Activated naive CD8-positive, alpha-beta T cell (primary cell): ENCODE measurements around the gene COBLL1.

Source experiments
- H3K27ac Mint-ChIP-seq: one replicate; pipeline ENCODE4 v1.8.0; 2021; ENCODE audit warnings: mixed read lengths
- H3K27me3 Mint-ChIP-seq: one replicate; pipeline ENCODE4 v1.8.0; 2021; ENCODE audit warnings: mixed read lengths
- H3K36me3 Mint-ChIP-seq: one replicate; pipeline ENCODE4 v1.8.0; 2021; ENCODE audit warnings: mixed read lengths
- H3K4me1 Mint-ChIP-seq: one replicate; pipeline ENCODE4 v1.8.0; 2021; ENCODE audit warnings: low read depth, mixed read lengths
- H3K4me3 Mint-ChIP-seq: one replicate; pipeline ENCODE4 v1.8.0; 2021; ENCODE audit warnings: mild to moderate bottlenecking, mixed read lengths
- H3K9me3 Mint-ChIP-seq: one replicate; pipeline ENCODE4 v1.8.0; 2021; ENCODE audit warnings: low read depth, mixed read lengths

COBLL1 gene, protein sequence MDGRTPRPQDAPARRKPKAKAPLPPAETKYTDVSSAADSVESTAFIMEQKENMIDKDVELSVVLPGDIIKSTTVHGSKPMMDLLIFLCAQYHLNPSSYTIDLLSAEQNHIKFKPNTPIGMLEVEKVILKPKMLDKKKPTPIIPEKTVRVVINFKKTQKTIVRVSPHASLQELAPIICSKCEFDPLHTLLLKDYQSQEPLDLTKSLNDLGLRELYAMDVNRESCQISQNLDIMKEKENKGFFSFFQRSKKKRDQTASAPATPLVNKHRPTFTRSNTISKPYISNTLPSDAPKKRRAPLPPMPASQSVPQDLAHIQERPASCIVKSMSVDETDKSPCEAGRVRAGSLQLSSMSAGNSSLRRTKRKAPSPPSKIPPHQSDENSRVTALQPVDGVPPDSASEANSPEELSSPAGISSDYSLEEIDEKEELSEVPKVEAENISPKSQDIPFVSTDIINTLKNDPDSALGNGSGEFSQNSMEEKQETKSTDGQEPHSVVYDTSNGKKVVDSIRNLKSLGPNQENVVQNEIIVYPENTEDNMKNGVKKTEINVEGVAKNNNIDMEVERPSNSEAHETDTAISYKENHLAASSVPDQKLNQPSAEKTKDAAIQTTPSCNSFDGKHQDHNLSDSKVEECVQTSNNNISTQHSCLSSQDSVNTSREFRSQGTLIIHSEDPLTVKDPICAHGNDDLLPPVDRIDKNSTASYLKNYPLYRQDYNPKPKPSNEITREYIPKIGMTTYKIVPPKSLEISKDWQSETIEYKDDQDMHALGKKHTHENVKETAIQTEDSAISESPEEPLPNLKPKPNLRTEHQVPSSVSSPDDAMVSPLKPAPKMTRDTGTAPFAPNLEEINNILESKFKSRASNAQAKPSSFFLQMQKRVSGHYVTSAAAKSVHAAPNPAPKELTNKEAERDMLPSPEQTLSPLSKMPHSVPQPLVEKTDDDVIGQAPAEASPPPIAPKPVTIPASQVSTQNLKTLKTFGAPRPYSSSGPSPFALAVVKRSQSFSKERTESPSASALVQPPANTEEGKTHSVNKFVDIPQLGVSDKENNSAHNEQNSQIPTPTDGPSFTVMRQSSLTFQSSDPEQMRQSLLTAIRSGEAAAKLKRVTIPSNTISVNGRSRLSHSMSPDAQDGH

DNA sequence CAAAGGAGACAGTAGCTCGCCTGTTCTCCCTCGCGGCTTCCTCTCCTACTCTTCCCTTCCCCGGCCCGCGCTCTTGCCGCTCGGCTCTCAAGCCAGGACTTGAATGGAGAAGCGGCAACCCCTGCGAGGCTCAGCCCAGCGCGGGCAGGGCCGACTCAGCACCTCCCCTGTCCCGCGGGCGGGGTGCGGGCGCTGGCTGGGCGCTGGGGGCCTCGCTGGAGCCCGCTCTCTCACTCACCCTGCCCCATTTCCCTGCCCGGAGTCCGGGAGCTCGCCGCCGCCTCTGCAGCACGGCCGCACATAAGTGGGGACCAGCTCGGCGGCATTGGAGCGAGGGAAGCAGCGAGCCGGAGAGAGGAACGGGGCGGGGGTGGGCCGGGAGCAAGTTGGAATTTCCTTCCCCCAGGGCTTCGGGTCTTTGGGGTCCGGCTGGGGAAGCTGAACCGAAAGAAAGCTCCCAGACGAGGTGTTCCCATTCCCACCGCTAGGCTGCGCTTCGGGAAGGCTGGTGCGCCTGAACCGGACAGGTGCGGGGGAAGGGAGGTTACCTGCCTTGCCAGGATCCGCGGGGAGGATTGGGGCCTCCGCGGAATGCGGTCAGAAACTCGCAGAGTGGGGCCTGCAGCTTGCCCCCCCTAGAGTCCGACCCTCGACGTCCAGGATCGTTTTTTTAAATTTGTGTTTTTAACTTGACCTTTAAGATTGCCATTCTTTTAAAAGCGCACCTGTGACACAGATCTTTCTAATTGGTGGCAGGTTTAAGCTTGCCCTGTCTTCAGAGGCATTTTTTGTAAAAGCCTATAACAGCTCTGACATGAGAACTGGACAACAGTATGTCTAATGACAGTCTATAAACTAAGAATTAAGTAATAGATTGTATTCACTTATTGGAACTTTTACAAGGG, at the start of gene COBLL1:
TSS of gene COBLL1 (minus strand) at position 105 of the 905 bp plus-strand sequence. CDS start 627 bp downstream, outside the sequence.
- no peak within 1 kb of the TSS for H3K27ac Mint-ChIP-seq

DNA sequence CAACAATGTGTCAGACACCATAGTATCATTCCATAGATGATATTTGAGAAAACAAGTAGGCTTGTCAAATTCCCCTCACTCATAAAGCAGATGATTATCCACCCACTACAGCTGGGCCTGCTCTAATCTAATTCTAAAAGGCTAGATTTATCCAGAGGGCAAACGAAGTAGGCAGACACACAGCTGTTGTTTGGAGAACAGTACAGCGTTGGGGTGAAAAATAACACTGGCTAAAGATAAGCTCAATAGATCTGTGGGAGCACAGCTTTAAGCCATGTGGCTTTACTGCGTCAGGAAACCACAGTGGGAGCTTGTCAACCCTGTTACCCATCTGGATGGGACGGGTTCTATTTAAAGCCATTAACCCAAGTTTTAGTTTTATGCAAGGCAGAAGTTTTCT, 48.9 kb upstream of the COBLL1 start:
- Mint-ChIP-seq H3K27ac (no peak overlapping the region), H3K27me3 (no peaks in the 10 kb centered on the region), H3K9me3 (no peaks in the 10 kb centered on the region), H3K4me1 (no peaks in the 10 kb centered on the region), H3K36me3 (no peaks in the 10 kb centered on the region), H3K4me3 (no peak overlapping the region)

More for the DNA sequence above, at the start of gene COBLL1:
- Mint-ChIP-seq H3K9me3 (no peaks in the 10 kb centered on the region), H3K4me3 (peak within 1 kb of the TSS; percentile 81), H3K27me3 (peaks cover 35% of the 10 kb centered on the region), H3K36me3 (no peaks in the 10 kb centered on the region), H3K4me1 (peaks cover 12% of the 10 kb centered on the region)

DNA sequence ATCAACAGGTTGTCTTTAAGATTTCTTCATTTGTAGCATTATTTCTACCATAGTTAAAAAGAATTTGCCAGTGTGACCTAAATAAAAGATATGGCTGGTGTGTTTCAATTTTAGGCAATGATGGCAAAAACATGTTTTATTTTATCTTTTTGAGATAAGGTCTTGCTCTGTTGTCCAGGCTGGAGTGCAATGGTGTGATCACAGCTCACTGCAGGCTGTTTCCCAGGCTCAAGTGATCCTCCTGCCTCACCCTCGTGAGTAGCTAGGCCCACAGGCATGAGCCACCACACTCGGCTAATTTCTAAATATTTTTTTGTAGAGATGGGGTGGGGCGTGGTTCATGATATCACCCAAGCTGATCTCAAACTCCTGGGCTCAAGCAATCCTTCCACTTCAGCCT, 47.0 kb upstream of the COBLL1 start:
- Mint-ChIP-seq H3K9me3 (no peaks in the 10 kb centered on the region), H3K27ac (no peak overlapping the region), H3K4me1 (no peaks in the 10 kb centered on the region), H3K27me3 (no peaks in the 10 kb centered on the region), H3K36me3 (no peaks in the 10 kb centered on the region), H3K4me3 (no peak overlapping the region)

DNA sequence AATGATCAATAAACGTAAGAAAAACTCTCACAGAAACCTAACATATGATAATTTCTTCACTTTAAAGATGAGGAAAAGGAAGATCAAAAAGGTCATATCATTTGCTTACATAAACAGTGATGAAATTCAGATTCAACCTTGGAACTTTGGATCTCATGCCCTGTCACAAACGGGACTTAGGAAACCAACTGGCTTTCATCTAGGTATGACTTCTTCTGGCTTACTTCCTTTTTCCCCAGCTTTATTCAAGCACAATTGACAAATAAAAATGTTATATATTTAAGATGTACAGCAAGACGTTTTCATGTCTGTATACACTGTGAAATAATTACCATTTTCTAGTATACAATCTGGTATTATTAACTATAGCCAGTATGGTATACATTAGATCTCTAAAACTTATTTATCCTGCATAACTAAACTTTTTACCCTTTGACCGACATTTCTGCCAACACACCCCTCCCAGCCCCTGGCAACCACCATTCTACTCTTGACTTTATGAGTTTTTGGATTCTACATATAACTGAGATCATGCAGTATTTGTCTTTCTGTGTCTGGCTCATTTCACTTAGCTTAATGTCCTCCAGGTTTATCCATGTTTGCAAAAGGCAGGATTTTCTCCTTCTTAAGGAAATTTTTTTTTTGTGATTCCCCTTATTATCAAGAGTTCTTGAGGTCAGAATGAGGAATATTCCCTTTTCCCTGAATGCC, 46.0 kb upstream of the COBLL1 start:
- Mint-ChIP-seq H3K4me3 (no peak overlapping the region), H3K27ac (no peak overlapping the region), H3K36me3 (no peaks in the 10 kb centered on the region), H3K9me3 (no peaks in the 10 kb centered on the region), H3K4me1 (no peaks in the 10 kb centered on the region), H3K27me3 (no peaks in the 10 kb centered on the region)

DNA sequence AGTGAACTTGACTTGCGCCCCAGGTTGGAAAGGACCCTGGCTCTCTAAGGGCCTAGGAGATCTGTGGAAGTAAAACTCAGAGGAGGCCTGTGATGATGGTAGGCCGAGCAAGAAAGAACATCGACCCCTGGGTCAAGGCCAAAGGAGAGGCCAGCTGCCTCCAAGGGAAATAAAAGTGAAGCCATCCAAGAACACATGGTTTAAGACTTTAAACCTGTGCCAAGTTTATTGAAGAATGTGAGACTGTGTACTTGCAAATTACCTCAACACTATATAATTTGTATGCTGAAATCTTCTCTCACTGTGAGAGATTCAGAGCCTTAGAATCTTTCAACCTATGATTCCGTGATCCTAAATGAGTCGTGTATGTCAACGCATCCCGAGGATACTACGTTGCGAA, 40.7 kb upstream of the COBLL1 start:
- H3K27ac Mint-ChIP-seq = no peak overlapping the region
- no peaks in the 10 kb centered on the region for H3K4me1 Mint-ChIP-seq
- H3K4me3 Mint-ChIP-seq = no peak overlapping the region
- H3K9me3 Mint-ChIP-seq = no peaks in the 10 kb centered on the region
- no peaks in the 10 kb centered on the region for H3K36me3 Mint-ChIP-seq
- no peaks in the 10 kb centered on the region for H3K27me3 Mint-ChIP-seq

DNA sequence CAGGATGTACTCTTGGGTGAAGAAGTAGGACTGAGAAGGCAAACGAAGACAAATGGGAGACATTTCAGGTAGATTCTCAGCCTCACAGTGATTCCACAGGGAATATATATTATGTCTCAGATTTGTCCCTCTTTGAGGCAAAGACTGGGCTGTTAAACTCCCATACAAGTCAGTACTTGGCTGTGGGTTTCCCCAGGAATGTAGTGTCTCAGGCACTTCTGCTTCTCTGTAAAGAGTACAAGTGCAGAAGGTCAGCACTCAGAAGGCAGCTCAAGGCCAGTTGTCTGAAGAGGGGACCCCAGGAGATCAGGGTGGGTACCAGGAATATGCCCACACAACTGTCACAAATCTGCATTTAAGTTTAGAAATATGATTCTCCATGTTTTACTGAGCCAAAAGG, 39.9 kb upstream of the COBLL1 start:
- no peaks in the 10 kb centered on the region for H3K36me3 Mint-ChIP-seq
- no peaks in the 10 kb centered on the region for H3K9me3 Mint-ChIP-seq
- no peak overlapping the region for H3K27ac Mint-ChIP-seq
- no peaks in the 10 kb centered on the region for H3K27me3 Mint-ChIP-seq
- no peaks in the 10 kb centered on the region for H3K4me1 Mint-ChIP-seq
- H3K4me3 Mint-ChIP-seq = no peak overlapping the region

DNA sequence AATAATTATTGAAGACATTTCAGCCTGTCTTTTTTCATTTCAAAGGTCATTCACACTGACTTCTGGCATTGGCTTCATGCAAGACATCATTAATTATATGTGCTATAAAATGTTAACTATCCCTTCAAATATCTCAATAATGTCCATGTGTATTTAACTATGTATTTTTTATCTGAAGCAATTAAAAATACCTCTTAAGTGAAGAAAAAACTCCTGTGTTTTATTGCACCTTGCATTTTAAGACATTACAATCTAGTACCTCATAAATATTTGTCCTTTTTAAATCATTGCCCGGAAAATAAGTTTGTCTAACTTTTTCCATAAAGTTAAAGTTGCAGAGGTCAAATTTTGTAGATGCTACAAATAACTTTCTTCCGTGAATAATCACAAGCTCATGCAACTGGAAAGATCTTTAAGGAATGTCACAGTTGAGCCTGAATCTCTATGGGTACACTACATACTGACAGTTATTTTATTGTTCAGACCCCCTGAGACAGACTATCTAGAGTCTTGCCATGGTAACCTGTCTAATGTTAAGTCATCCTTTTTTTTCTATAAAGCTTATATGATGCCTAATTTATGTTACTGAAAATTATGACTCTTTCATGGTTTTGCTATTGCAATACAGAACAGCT, 38.4 kb upstream of the COBLL1 start:
- H3K27ac Mint-ChIP-seq = no peak overlapping the region
- no peaks in the 10 kb centered on the region for H3K36me3 Mint-ChIP-seq
- H3K27me3 Mint-ChIP-seq = no peaks in the 10 kb centered on the region
- no peaks in the 10 kb centered on the region for H3K9me3 Mint-ChIP-seq
- no peaks in the 10 kb centered on the region for H3K4me1 Mint-ChIP-seq
- H3K4me3 Mint-ChIP-seq = no peak overlapping the region

DNA sequence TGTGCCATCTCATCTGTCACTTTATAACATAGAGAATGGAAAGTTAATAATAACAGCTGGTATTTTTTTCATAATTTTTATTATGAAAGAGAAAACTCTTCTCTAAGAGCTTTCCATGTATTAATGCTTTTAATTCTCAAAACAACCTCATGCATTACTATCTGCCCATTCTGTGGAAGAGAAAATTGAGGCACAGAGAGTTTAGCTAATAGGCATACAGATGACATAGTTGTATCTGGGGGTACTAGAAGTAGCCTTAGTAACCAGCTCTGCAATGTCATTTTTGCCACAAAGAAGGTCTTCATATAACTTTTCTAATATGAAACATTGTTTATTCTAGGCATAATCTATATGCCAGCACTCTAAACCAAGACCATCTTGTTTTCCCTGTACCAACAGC, 36.3 kb upstream of the COBLL1 start:
- Mint-ChIP-seq H3K27ac (no peak overlapping the region), H3K27me3 (no peaks in the 10 kb centered on the region), H3K4me3 (no peak overlapping the region), H3K9me3 (no peaks in the 10 kb centered on the region), H3K36me3 (no peaks in the 10 kb centered on the region), H3K4me1 (no peaks in the 10 kb centered on the region)

DNA sequence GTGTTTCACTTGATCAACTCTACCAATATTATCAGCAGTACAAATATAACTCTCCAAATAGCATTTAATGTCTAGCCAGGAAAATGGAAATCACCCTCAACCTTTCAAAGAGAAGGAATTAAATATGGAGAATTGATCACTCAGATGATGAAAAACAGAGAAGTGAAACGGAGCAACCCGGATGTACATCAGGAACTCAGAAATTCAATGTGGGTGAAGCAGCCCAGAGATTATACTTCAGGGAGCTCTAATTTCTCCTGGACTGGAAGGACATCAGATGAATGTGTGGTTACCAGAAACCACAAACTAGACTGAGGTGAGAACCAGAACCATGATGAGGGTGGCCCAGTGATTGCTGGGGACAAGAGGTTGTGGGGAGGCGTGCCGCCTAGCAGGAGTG, 35.5 kb upstream of the COBLL1 start:
- no peaks in the 10 kb centered on the region for H3K27me3 Mint-ChIP-seq
- no peak overlapping the region for H3K27ac Mint-ChIP-seq
- H3K4me1 Mint-ChIP-seq = no peaks in the 10 kb centered on the region
- no peaks in the 10 kb centered on the region for H3K9me3 Mint-ChIP-seq
- no peak overlapping the region for H3K4me3 Mint-ChIP-seq
- H3K36me3 Mint-ChIP-seq = no peaks in the 10 kb centered on the region

DNA sequence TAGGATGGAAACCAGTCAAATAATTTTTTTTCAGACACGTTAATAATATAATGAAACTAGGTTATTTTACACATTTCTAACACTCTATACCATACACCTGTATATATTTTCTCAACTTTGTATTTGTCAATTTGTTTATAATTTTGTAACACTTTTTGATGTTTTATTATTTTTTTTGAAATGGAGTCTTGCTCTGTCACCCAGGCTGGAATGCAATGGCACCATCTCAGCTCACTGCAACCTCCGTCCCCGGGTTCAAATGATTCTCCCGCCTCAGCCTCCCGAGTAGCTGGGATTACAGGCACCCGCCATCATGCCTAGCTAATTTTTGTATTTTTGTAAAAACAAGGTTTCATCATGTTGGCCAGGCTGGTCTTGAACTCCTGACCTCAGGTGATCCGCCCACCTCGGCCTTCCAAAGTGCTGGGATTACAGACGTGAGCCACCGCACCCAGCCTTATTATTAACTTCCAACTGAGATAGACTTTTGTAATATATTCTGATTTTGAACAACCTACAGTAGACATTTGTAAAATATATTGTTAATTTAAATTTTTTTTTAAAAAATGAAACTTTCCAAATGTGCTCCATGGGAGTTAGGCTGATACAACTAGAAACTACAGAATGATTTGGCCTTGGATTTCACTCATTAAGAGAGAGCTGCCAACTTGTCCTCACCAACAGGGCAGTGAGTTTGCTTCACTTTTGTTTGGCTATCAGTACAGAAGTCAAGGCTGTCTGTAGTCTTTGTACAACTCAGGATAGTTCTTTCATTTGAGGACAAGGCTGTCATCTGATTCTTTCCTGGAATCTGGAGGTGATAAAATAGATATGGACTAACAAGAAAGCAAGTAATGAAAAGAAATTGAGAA, 33.9 kb upstream of the COBLL1 start:
- no peaks in the 10 kb centered on the region for H3K9me3 Mint-ChIP-seq
- no peaks in the 10 kb centered on the region for H3K4me1 Mint-ChIP-seq
- no peaks in the 10 kb centered on the region for H3K36me3 Mint-ChIP-seq
- no peak overlapping the region for H3K4me3 Mint-ChIP-seq
- H3K27ac Mint-ChIP-seq = no peak overlapping the region
- no peaks in the 10 kb centered on the region for H3K27me3 Mint-ChIP-seq

DNA sequence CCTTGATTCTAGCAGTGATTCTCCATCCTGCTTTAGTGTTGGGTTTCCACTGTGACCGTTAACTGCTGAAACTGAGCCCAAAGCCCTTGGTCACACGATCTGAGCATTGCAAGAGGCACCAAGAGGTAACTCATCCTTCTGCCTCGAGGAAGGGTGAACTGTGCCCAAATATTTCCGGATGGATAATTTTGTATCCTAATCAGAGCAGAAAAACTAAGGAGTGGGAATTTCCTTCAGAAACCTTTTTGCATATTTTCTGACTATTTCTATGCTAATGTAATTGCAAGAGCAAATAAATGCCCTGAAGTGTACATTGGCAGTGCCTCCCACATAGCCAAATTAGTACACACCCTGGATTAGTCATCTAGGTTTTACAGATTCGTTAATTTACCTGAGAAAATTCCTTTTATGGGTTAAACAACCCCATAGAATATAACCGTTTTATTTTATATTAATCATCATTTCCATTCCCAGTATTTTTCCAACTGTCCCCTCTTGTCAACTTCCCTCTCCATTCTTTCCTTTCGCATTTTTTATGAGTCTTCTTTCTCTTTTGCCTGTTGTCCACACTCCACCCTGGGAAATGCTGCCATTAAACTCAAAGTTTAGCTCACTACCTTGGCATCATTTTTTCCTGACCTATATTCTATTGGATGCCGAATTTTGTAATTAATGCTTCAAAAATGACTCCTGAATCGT, 31.7 kb upstream of the COBLL1 start:
- Mint-ChIP-seq H3K4me1 (no peaks in the 10 kb centered on the region), H3K4me3 (no peak overlapping the region), H3K36me3 (no peaks in the 10 kb centered on the region), H3K27me3 (no peaks in the 10 kb centered on the region), H3K9me3 (no peaks in the 10 kb centered on the region), H3K27ac (no peak overlapping the region)

DNA sequence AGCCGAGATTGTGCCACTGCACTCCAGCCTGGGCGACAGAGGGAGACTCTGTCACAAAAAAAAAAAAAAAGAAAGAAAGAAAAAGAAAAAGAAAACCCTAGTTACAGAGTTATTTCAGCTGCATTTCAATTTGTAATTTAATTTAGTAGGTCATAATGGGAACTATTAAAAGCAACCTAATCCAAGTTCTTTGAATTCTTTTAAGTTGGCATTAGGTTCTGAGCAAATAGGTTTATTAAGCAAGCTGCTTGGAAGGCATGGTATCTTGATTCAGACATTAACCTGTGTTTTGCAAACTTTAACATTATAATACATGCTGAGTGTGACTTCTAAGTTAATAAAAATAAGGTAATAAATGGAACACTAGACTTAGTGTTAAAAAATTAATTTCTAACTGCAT, 29.8 kb upstream of the COBLL1 start:
- no peaks in the 10 kb centered on the region for H3K36me3 Mint-ChIP-seq
- no peaks in the 10 kb centered on the region for H3K4me1 Mint-ChIP-seq
- no peak overlapping the region for H3K27ac Mint-ChIP-seq
- H3K9me3 Mint-ChIP-seq = no peaks in the 10 kb centered on the region
- no peak overlapping the region for H3K4me3 Mint-ChIP-seq
- no peaks in the 10 kb centered on the region for H3K27me3 Mint-ChIP-seq
